AG10803 (cell line): Measurements from ENCODE around the gene CELF5.

ENCODE experiments used
- DNase-seq: peaks from one replicate; pipeline ENCODE4 v3.0.0; 2010; ENCODE audit warnings: low read depth
- H3K4me3 ChIP-seq: 2 replicates; pipeline ENCODE4 v1.5.1; 2011; ENCODE audit warnings: mild to moderate bottlenecking, low read length, control low read depth
- TF ChIP-seq, protein P1 (sequence below): conservative IDR thresholded peaks from 2 replicates; pipeline ENCODE4 v1.5.1; 2011; ENCODE audit warnings: mild to moderate bottlenecking, low read length, control low read depth, inconsistent platforms

The CELF5 gene

DNA sequence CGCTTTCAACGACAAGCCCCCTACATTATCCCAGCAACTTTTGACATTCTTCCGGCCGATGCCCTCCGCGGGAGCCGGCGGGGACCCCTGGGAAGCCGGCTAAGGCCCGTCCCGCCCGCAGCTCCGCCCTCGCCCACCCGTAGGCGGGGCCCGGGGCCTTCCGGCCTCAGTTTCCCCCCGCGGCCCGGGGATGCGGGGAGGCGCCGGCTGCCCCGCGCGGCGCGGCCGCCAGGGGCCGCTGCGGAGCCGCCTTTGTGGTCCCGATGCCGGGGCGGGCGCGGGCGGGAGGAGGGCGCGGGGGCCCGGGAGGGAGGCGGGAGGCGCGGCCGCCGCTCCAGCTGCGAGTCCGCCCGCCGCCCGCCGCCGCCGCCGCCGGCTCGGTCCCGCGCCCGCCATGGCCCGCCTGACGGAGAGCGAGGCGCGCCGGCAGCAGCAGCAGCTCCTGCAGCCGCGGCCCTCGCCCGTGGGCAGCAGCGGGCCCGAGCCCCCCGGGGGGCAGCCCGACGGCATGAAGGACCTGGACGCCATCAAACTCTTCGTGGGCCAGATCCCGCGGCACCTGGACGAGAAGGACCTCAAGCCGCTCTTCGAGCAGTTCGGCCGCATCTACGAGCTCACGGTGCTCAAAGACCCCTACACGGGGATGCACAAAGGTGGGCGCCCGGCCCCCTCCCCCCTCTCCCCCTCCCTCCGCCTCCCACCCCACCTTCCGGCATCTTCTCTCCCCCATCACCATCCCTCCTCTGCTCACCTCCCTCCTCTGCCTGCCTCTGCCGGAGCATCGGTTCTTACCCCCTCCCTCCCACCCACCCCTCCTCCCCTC lies at the start of gene CELF5:
Gene CELF5 (plus strand): TSS at position 316 of the 823 bp plus-strand sequence. CDS start 79 bp downstream, at position 395.
- peak; percentile 11 for DNase-seq
- TF ChIP-seq, protein P1, sequence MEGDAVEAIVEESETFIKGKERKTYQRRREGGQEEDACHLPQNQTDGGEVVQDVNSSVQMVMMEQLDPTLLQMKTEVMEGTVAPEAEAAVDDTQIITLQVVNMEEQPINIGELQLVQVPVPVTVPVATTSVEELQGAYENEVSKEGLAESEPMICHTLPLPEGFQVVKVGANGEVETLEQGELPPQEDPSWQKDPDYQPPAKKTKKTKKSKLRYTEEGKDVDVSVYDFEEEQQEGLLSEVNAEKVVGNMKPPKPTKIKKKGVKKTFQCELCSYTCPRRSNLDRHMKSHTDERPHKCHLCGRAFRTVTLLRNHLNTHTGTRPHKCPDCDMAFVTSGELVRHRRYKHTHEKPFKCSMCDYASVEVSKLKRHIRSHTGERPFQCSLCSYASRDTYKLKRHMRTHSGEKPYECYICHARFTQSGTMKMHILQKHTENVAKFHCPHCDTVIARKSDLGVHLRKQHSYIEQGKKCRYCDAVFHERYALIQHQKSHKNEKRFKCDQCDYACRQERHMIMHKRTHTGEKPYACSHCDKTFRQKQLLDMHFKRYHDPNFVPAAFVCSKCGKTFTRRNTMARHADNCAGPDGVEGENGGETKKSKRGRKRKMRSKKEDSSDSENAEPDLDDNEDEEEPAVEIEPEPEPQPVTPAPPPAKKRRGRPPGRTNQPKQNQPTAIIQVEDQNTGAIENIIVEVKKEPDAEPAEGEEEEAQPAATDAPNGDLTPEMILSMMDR, result no peak
- no peak within 1 kb of the TSS; the same call in 1 of the 2 replicates for H3K4me3 ChIP-seq

DNA sequence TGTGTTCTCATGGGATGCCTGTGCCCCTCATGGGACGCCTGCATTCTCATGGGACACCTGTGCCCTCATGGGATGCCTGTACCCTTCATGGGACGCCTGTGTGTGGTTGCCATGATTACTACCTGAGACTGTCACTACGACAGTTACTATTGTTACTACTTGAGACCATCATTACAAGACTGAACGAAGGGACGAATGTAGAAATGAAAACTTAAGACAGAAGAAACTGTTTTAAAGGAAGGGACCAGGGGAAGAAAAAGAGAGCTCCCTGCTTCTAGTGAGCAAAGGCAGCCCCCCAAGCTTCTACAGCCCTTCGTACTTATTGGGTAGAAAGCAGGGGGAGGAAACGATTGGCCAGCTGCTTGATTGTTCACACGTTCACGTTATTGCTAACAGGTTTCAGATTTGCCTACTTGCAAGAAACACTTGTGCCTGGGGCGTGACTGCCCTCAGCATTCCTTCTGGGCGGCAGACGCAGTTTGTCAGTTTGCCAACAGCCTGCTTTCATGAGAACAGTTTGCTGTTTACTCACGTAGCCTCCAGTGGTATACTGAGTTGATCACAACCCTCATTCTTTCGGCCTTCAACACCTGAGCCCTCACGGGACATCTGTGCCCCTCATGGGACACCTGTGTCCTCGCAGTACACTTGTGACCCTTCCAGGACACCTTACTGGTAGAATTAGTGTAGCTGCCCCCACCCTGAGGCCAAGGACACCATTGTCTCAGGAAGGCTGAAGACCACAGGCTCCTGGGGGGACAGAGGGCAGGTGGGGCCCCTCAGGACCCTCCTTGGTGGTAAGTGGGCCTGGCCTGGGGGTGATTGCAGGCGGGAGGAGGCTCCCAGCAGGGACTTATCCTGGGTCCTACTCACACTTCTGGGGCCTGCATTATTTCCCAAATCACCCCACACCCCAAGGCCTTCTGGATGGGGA lies 48.4 kb upstream of the CELF5 start:
- TF ChIP-seq, protein P1, result no peak
- DNase-seq, result peak; percentile 91
- H3K4me3 ChIP-seq, result no peak overlapping the region

DNA sequence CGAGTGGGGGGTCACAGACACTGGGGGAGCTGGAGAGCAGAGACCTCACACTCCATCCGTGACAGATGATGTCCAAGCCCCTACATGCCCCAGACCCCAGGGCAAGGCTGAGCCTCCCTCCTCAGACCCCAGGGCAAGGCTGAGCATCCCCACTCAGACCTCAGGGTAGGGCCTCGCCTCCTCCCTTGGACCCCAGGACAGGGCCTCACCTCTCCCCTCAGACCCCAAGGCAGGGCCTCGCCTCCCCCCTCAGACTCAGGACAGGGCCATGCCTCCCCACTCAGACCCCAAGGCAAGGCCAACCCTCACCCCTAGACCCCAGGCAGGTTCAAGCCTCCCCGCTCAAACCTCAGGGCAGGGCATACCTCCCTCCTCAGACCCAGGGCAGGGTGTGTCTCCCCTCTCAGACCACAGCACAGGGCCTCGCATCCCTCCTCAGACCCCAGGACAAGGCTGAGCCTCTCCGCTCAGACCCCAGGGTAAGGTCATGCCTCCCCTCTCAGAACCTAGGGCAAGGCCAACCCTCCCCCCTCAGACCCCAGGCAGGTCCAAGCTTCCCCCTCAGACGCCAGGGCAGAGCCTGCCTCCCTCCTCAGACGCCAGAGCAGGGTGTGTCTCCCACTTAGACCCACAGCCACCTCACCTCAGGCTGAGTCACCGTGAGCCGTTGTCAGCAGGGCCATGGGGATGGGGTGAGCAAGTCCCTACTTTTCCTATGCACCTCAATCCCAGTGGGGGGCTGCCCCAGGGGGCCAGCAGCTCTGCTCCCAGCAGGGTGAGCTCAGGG lies 47.6 kb upstream of the CELF5 start:
- peak; percentile 63 for DNase-seq
- TF ChIP-seq, protein P1, result no peak
- H3K4me3 ChIP-seq, result no peak overlapping the region

DNA sequence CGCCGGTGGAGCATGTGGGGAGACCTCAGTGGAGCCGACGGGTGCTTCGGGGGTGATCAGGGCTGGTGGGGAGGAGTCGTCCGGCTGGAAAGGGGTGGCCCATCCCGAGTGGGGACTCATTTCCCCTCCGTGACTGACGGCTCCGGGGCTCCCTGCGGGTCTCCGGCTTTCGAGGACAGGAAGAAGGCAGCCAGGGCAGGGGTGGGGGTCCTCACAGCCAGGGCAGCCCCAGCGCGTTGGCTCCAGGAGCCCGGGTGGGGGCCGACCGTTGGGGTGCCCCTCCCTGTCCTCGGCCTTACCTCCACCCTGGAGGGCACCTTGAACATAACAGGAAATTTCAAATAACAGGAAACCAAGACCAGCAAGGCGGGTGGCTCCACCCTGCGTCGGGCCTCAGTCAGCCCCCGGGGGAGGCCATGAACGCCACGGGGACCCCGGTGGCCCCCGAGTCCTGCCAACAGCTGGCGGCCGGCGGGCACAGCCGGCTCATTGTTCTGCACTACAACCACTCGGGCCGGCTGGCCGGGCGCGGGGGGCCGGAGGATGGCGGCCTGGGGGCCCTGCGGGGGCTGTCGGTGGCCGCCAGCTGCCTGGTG lies 46.0 kb upstream of the CELF5 start, which contains the start of gene S1PR4:
Gene S1PR4 (plus strand): TSS at position 393 of the 596 bp plus-strand sequence. CDS start 24 bp downstream, at position 417.
- H3K4me3 ChIP-seq, result no peak within 1 kb of the TSS
- TF ChIP-seq, protein P1, result no peak
- DNase-seq, result no peak

DNA sequence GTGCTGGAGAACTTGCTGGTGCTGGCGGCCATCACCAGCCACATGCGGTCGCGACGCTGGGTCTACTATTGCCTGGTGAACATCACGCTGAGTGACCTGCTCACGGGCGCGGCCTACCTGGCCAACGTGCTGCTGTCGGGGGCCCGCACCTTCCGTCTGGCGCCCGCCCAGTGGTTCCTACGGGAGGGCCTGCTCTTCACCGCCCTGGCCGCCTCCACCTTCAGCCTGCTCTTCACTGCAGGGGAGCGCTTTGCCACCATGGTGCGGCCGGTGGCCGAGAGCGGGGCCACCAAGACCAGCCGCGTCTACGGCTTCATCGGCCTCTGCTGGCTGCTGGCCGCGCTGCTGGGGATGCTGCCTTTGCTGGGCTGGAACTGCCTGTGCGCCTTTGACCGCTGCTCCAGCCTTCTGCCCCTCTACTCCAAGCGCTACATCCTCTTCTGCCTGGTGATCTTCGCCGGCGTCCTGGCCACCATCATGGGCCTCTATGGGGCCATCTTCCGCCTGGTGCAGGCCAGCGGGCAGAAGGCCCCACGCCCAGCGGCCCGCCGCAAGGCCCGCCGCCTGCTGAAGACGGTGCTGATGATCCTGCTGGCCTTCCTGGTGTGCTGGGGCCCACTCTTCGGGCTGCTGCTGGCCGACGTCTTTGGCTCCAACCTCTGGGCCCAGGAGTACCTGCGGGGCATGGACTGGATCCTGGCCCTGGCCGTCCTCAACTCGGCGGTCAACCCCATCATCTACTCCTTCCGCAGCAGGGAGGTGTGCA lies 45.3 kb upstream of the CELF5 start:
- no peak overlapping the region for H3K4me3 ChIP-seq
- no peak for DNase-seq
- TF ChIP-seq, protein P1, result no peak

DNA sequence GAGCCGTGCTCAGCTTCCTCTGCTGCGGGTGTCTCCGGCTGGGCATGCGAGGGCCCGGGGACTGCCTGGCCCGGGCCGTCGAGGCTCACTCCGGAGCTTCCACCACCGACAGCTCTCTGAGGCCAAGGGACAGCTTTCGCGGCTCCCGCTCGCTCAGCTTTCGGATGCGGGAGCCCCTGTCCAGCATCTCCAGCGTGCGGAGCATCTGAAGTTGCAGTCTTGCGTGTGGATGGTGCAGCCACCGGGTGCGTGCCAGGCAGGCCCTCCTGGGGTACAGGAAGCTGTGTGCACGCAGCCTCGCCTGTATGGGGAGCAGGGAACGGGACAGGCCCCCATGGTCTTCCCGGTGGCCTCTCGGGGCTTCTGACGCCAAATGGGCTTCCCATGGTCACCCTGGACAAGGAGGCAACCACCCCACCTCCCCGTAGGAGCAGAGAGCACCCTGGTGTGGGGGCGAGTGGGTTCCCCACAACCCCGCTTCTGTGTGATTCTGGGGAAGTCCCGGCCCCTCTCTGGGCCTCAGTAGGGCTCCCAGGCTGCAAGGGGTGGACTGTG lies 44.6 kb upstream of the CELF5 start:
- TF ChIP-seq, protein P1, result no peak
- no peak for DNase-seq
- no peak overlapping the region for H3K4me3 ChIP-seq
